Stimulated activated CD4-positive, alpha-beta T cell treated with anti-CD3 and anti-CD28 coated beads, Interleukin-4, amount 100 ng/mL, for 48 hours (primary cell): ENCODE results near the gene GRAP.
"Not testable (repeated sequence)": the region's sequence is repeated elsewhere in the genome, so short reads cannot be mapped to it uniquely, and the experiment has no call there.

Source experiments
- DNase-seq, 2 donors: peaks; one replicate each; pipeline ENCODE4 v3.0.0-alpha.2; 2020; ENCODE audit warnings: low read depth in 2 of 2

Gene GRAP

GRCh38 chr17:19042369-19042768 is 4.4 kb downstream of the GRAP start:
- DNase-seq: not testable (repeated sequence)

- not testable (repeated sequence) for DNase-seq
Observed at GRCh38 chr17:19041871-19042270, 4.9 kb downstream of the GRAP start.

- not testable (repeated sequence) for DNase-seq
Observed at GRCh38 chr17:19040350-19040749, 6.4 kb downstream of the GRAP start.

- DNase-seq: not testable (repeated sequence)
Observed at GRCh38 chr17:19038730-19039129, 8.0 kb downstream of the GRAP start.

- DNase-seq: not testable (repeated sequence)
Observed at GRCh38 chr17:19038007-19038406, 8.8 kb downstream of the GRAP start.

- DNase-seq: not testable (repeated sequence)
Observed at GRCh38 chr17:19037547-19037946, 9.2 kb downstream of the GRAP start.

- not testable (repeated sequence) for DNase-seq
Observed at GRCh38 chr17:19036186-19036585, 10.6 kb downstream of the GRAP start.

GRCh38 chr17:19032377-19032988 is 14.3 kb downstream of the GRAP start:
- DNase-seq: not testable (repeated sequence)

GRCh38 chr17:19031729-19032128 is 15.0 kb downstream of the GRAP start:
- DNase-seq: peak; percentile 36 to 44

GRCh38 chr17:19030771-19031449 is 15.8 kb downstream of the GRAP start:
- not testable (repeated sequence) for DNase-seq

GRCh38 chr17:19029740-19030139 is 17.0 kb downstream of the GRAP start:
- DNase-seq: not testable (repeated sequence)

- DNase-seq: not testable (repeated sequence)
Observed at GRCh38 chr17:19028671-19029070, 18.1 kb downstream of the GRAP start.

- DNase-seq: no peak
Observed at GRCh38 chr17:19024101-19025078, 22.4 kb downstream of the GRAP start.

GRCh38 chr17:19023209-19023999 is 23.4 kb downstream of the GRAP start:
- no peak for DNase-seq

- no peak for DNase-seq
Observed at GRCh38 chr17:19022747-19023146, 24.0 kb downstream of the GRAP start.

- DNase-seq: no peak
Observed at GRCh38 chr17:19022128-19022527, 24.6 kb downstream of the GRAP start.

GRCh38 chr17:19021622-19022083 is 25.1 kb downstream of the GRAP start:
- DNase-seq: peak; percentile 32 to 57

- not testable (repeated sequence) for DNase-seq
Observed at GRCh38 chr17:19021011-19021621, 25.6 kb downstream of the GRAP start.

GRCh38 chr17:19020016-19020415 is 26.7 kb downstream of the GRAP start:
- DNase-seq: no peak

- no peak for DNase-seq
Observed at GRCh38 chr17:19019041-19019941, 27.5 kb downstream of the GRAP start.
